ENCODE results near the gene STARD4.

The STARD4 gene

DNA sequence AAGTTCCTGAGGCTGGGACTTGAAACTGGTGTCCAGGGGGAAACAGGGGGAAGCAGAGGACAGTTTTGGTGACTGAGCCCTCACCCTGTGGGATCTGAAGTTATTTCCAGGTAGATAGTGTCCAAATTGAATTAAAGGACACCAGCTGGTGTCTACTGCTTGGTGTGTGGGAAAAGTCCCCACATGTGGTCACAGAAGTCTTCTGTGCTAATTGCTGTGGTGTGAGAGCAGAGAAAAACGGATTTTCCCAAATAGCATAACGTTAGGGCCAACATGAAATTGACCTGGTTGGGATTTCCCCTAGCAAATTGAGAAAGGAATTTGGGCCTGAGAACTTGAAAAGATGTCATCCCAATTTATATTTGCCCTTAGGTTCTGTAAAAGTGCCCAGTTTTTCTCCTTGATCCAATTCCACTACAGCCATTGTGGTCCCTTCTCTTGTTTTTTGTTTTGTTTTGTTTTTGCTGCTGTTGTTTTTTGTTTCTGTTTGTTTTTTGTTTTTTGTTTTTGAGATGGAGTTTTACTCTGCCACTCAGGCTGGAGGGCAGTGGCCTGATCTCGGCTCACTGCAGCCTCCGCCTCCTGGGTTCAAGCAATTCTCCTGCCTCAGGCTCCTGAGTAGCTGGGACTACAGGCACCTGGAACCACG is 5.6 kb upstream of the STARD4 start:
- no peaks in the 10 kb centered on the region for H3K36me3 Mint-ChIP-seq (ENCODE audit: low read depth)
- no peak overlapping the region for H3K27ac Mint-ChIP-seq
- TF ChIP-seq, protein P1, sequence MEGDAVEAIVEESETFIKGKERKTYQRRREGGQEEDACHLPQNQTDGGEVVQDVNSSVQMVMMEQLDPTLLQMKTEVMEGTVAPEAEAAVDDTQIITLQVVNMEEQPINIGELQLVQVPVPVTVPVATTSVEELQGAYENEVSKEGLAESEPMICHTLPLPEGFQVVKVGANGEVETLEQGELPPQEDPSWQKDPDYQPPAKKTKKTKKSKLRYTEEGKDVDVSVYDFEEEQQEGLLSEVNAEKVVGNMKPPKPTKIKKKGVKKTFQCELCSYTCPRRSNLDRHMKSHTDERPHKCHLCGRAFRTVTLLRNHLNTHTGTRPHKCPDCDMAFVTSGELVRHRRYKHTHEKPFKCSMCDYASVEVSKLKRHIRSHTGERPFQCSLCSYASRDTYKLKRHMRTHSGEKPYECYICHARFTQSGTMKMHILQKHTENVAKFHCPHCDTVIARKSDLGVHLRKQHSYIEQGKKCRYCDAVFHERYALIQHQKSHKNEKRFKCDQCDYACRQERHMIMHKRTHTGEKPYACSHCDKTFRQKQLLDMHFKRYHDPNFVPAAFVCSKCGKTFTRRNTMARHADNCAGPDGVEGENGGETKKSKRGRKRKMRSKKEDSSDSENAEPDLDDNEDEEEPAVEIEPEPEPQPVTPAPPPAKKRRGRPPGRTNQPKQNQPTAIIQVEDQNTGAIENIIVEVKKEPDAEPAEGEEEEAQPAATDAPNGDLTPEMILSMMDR (IDR thresholded peaks at IDR 0.05) = no peak
- no peak for DNase-seq
- peaks cover 27% of the 10 kb centered on the region for H3K4me1 Mint-ChIP-seq
- peaks cover 3% of the 10 kb centered on the region for H3K27me3 Mint-ChIP-seq (ENCODE audit: low read depth, poor library complexity)
- H3K4me3 Mint-ChIP-seq = no peak overlapping the region
- H3K9me3 Mint-ChIP-seq = no peaks in the 10 kb centered on the region

GRCh38 chr5:111514087-111514486 is 1.8 kb upstream of the STARD4 start:
- H3K9me3 Mint-ChIP-seq = no peaks in the 10 kb centered on the region
- peak overlapping the region; percentile 91 for H3K27ac Mint-ChIP-seq
- TF ChIP-seq, protein P1 (IDR thresholded peaks at IDR 0.05) = no peak
- H3K27me3 Mint-ChIP-seq (ENCODE audit: low read depth, poor library complexity) = no peaks in the 10 kb centered on the region
- H3K4me1 Mint-ChIP-seq = peaks cover 56% of the 10 kb centered on the region
- no peak for DNase-seq
- peaks cover 4% of the 10 kb centered on the region for H3K36me3 Mint-ChIP-seq (ENCODE audit: low read depth)
- peak overlapping the region; percentile 72 for H3K4me3 Mint-ChIP-seq

GRCh38 chr5:111513131-111513520 is 791 bp upstream of the STARD4 start:
- no peak for DNase-seq
- Mint-ChIP-seq H3K36me3 (ENCODE audit: low read depth) (peaks cover 4% of the 10 kb centered on the region), H3K27ac (peak overlapping the region; percentile 98), H3K27me3 (ENCODE audit: low read depth, poor library complexity) (no peaks in the 10 kb centered on the region), H3K4me1 (peaks cover 56% of the 10 kb centered on the region), H3K4me3 (peak overlapping the region; percentile 86), H3K9me3 (no peaks in the 10 kb centered on the region)
- TF ChIP-seq, protein P1 (IDR thresholded peaks at IDR 0.05) = no peak

GRCh38 chr5:111511831-111512374 is 432 bp downstream of the STARD4 start:
- peak overlapping the region; percentile 86 for H3K4me3 Mint-ChIP-seq
- H3K27ac Mint-ChIP-seq = peak overlapping the region; percentile 98
- H3K36me3 Mint-ChIP-seq (ENCODE audit: low read depth) = peaks cover 14% of the 10 kb centered on the region
- peaks cover 56% of the 10 kb centered on the region for H3K4me1 Mint-ChIP-seq
- no peaks in the 10 kb centered on the region for H3K27me3 Mint-ChIP-seq (ENCODE audit: low read depth, poor library complexity)
- TF ChIP-seq, protein P1 (IDR thresholded peaks at IDR 0.05) = no peak
- H3K9me3 Mint-ChIP-seq = no peaks in the 10 kb centered on the region
- peak; percentile 72 for DNase-seq

DNA sequence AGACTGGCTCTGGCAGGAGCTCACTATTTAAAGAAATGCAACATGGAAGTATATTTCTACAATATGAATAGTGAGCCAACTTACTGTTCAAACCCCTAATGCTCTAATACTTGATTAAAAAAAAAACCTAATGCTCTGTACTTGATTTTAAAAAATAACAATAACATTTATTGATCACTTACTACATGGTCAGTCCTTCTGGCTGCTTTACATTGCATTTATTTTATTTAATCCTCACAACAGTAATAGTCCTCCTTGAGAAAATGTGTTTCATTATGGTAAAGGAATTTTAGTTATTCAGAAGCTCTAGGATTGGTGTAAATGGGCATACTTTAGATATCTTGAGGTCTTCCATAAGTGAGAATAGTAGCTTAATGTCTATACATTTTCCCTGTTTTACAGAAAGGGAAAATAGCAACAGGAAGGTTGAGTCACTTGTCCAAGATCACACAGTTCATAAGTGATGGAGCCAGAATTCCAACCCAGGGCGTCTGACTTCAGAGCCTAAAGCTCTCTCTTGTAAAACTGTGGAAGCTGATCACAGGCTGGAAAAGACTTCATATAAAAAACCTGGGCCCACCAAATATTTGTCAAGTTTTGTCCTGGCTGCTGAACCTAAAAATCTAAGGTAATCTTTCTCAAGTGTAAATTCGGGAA is 1.0 kb downstream of the STARD4 start:
- DNase-seq = no peak
- Mint-ChIP-seq H3K27me3 (ENCODE audit: low read depth, poor library complexity) (no peaks in the 10 kb centered on the region), H3K4me1 (peaks cover 56% of the 10 kb centered on the region), H3K4me3 (peak overlapping the region; percentile 86), H3K9me3 (no peaks in the 10 kb centered on the region), H3K27ac (peak overlapping the region; percentile 98), H3K36me3 (ENCODE audit: low read depth) (peaks cover 18% of the 10 kb centered on the region)
- TF ChIP-seq, protein P1 (IDR thresholded peaks at IDR 0.05) = no peak
